ENCODE measurements around the gene OXA1L.
"Not testable (repeated sequence)": the region's sequence is repeated elsewhere in the genome, so short reads cannot be mapped to it uniquely, and the experiment has no call there.

The OXA1L gene

DNA sequence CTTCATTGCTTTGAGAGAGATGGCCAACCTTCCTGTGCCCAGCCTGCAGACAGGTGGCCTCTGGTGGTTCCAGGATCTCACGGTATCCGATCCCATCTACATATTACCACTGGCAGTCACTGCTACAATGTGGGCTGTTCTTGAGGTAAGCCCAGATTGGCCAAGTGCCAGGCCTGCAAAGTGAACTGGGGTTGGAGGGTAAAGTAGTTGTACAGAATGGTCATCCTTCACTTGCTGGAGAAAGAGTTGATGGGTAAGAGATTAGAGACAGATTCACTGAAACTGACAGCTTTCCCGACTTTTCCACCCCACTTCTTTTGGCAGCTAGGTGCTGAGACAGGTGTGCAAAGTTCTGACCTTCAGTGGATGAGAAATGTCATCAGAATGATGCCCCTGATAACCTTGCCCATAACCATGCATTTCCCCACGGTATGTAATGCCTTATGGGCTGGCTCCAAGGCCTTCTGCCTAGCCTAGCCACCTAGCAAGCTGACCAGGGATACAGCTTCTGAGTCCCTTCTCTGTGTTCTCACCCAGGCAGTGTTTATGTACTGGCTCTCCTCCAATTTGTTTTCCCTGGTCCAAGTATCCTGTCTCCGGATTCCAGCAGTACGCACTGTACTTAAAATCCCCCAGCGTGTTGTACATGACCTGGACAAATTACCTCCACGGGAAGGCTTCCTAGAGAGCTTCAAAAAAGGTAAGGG, 4.1 kb downstream of the OXA1L start:
- DNase-seq: no peak

DNA sequence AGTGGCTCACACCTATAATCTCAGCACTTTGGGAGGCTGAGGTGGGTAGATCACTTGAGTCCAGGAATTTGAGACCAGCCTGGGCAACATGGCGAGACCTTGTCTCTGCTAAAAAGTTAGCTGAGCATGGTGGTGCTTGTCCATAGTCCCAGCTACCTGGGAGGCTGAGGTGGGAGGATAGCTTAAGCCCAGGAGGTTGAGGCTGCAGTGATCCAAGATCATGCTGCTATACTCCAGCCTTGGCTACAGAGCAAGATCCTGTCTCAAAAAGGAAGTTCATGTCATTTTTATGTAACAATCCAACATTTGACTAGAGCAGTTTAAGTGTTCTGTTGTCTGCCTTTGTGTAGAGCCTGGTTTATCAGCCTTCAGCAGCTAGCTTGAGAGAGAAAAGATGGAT, 6.2 kb downstream of the OXA1L start:
- DNase-seq: no peak

DNA sequence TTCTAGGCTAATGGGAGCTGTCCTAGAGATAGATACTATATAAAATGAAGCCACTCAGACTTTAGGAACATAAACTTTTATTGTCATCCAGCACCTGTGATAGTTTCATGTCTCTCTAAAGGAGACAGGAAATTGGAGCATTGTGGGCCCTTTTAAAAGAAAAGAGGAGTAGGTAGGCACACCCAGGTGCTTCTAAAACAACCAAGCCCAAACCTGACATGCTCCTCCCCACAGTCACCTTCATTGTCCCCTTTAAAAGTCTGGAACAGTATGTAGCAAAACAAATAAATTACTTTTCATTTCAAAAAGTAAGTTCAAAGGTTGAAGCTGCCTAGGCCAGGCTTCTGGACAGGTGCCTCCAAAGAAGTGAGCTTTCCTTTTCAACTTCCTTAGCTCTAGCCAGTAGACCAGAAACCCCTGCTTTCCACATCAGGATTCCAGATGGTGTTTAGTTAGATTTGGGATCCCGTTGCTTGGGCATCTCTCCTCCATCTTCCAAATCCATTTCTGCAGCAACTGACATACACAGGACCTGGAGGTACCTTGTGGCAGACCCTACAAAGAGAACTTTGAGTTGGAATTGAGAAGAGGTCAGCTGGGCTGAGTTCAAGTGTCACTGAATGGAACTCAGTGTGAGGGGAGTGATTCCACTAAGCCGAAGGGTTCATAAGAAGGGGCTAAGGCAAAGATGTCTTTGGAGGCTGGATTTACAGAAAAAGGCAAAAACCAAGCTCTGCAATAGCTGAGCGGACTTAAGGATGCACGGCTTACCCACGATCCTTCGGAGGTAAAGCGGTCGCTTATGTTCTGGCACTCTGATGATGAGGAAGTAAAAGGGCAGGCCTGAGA, 6.9 kb downstream of the OXA1L start:
- no peak for DNase-seq

DNA sequence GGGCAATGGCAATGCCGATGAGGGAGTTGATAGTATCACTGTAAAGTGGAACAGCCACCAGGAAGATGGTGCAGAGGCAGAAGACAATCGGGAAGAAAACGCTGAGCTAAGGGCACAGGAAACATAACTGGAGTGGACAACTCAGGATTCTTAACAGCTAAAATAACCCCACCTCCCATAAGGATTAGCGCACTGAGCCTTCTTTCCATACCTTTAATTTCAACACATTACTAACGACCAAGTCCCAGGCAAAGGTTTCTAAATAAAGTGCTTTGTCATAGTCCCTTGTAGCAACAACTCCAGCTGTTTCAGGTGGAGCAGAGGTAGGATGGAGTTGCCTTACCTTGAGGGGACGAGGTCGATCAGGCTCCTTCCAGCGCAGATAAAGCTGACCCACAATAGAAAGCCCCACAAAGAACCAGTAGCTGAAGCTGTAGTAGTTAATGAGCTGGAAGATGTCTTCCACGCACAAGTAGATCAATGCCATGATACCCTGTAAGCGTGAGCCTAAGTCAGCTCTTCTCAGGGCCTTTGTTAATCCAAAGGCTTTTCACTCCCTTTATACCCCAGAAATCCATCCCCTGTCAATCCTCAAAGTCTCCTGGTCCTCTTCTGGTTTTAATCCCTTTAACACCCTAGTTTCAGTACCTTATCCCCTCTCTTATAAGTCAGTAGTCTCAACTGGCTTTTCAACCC, 7.7 kb downstream of the OXA1L start:
- DNase-seq: no peak

DNA sequence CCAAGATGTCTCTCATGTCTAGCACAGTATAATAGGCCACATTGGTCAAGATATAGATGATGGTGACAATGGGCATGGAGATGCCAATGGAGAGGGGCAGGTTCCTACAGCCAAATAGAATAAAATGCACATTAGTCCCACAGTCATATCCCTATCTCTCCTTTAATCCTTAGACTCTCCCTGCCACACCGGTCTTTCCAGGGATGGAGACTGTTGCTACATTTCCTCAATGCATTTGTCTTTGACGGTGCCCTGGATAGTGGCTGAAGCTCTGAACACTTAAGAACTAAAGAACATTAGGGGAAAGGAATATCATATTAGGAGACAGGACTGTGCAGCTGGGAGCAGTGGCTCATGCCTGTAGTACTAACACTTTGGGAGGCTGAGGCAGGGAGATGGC, 9.7 kb downstream of the OXA1L start:
- DNase-seq: no peak

DNA sequence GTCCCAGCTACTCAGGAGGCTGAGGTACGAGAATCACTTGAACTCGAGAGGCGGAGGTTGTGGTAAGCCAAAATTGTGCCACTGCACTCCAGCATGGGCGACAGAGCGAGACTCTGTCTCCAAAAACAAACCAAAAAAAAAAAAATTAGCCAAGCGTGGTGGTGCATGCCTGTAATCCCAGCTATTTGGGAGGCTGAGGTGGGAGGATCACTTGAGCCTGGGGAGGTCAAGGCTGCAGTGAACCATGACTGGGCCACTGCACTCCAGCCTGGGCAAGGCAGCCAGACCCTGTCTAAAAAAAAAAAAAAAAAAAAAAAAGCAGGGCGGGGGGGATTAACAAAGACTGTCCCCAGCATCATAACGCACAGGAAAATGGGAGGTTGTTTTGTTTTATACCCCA, 10.4 kb downstream of the OXA1L start:
- not testable (repeated sequence) for DNase-seq

DNA sequence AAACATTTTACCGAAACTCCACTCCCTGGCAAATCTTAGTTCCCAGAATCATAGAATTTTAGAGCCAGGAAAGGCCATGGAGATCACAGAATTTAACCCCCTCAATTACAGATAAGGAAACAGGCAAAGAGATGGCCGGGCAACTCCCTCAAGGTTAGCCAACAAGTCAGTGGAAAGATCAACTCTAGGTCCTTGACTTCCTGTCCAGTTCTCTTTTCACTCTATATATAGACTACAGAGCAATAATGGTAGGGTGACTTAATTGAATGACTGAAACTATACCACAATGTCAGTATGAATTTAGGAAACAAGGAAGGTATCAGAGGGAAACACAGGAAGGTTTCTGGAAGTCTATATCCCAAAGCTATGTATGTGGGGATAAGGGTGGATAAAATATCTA, 11.6 kb downstream of the OXA1L start:
- no peak for DNase-seq

DNA sequence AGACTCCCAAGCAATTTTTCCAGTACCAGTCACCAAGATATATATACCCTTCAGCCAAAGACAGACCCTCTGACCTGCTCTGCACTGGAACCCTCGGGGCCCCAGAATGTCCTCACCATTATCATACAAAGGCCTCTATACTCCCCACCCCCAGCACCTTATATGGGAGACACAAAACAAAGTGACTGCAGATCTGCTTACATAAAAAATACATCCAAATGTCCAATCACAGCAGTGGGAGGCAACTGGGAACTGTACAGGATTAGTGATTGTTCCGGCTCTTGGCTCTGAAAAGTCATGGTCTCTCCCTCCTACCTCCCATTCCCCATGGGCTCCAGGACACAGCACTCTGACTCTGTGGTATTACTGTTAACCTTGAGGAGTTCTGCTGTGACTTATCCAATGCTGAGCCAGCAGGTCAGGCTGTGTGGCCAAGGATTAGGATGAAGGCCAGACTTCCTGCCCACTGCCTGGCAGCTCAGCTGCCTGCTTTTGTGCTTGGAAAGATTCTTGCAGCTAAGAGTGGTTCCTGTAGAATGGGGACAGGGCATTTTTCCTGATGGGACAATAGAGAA, 13.7 kb downstream of the OXA1L start:
- no peak for DNase-seq

DNA sequence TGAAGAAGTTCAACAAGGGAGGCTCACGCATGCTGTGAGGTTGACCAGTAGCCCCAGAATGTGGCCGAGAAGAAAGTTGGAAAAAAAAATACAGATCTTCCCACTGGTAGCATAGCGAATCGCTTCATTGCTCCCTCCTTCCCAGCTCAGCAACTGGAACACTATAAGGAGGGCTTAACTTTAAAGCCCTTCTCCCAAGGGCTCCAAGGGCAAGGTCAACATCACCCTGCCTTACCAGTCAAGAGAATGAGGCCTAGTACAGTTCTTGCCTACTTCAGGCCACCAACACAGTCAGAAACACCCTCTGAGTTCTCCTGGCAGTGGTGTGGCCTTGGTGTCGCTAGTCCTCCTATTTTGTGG, 14.4 kb downstream of the OXA1L start:
- DNase-seq: no peak

DNA sequence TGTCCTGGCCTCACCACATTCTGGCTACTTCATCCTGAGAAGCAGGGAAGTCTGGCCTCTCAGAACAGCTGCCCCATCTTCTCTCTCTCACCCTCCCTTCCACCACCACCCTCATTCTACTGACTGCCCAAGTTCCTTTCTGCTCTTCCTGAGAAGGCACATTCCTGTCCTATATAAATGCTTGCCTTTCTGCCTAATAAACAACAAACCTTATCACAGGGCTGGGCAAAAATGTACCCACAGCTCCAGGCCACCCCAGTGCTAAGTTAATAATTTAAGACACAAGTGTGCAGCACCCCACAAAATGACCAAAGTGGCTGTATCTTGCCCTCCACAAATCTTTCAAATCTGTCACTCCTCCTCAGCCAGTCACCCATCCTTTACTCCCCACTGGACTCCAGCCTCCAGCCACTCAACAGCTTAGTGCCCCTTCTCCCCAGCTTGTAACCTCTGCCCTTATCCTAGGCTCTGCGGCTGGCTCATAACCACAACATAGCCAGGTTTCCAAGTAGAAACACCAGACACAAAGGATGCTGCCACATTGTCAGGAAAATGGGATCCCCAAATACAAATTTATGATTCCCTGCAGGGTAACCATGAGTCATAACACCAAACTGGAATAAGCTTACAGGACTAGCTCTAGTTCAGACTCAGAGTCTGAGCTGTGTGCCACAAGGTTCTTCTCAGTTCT, 15.0 kb downstream of the OXA1L start:
- no peak for DNase-seq

DNA sequence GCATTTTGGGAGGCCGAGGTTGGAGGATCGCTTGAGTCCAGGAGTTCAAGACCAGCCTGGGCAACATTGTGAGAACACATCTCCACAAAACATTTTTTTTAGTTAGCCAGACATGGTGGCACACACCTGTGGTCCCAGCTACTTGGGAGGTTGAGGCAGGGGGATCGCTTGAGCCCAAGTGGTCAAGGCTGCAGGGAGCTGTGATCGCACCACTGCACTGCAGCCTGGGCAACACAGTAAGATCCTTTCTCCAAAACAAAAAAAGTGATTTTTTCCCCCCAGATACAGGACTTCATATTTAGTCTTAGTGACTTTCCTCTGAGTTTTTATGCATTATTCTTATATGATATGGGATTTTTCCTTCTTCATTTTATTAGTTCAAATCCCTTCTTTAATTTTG, 20.2 kb downstream of the OXA1L start:
- no peak for DNase-seq

DNA sequence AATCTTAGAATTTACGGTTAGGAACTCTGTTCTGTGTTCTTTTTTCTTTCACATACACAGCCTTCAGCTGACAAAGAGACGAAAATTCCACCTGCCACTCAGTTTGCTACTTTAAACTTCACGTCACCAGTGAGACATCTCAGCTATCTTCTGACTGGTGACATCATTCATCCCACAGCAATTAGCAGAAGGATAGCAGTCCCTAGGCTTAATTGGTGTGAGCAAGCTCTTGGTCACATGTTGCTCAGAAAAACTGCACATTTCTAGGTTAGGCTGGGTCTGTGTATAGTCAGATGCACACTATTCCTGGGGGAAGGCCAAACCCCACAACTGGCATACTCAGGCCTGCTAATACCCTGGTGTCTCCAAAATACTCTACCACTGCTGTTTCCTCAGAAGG, 24.8 kb downstream of the OXA1L start:
- no peak for DNase-seq

DNA sequence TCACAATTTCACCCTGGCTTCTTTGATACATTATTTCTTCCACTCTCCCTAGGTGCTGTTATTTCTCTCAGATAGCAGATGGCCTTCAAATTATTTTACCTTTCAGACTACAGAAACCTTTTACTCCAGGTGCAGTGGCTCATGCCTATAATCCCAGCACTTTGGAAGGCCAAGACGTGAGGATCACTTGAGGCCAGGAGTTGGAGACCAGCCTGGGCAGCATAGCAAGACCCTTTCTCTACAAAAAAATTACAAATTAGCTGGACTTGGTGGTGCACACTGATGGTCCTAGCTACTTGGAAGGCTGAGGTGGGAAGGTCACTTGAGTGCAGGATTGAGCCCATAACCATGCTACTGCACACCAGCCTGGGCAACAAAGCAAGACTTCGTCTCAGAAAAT, 25.7 kb downstream of the OXA1L start:
- DNase-seq: no peak

DNA sequence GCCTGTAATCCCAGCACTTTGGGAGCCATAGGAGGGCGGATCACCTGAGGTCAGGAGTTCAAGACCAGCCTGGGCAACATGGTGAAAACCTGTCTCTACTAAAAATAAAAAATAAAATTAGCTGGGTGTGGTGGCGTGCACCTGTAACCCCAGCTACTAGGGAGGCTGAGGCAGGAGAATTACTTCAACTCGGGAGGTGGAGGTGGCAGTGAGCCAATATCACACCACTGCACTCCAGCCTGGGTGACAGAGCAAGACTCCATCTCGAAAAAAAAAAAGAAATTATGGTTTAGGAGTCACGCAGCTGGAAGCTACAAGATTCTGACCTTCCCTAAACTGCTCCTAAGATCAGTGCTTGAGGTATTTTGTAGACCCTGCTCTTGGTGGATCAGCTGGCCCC, 27.1 kb downstream of the OXA1L start:
- DNase-seq: not testable (repeated sequence)

DNA sequence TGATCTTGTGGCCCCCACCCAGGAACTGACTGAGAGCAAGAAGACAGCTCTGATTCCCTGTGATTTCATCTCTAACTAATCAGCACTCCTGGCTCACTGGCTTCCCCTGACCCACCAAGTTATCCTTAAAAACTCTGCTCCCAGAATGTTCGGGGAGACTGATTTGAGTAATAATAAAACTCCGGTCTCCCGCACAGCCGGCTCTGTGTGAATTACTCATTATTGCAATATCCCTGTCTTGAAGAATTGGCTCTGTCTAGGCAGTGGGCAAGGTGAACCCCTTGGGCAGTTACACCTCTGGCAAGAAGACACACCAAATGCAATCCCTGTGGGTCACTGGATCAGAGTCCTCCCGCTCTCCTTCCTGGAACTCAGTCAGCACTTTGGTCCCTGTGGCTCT, 27.5 kb downstream of the OXA1L start:
- DNase-seq: no peak

DNA sequence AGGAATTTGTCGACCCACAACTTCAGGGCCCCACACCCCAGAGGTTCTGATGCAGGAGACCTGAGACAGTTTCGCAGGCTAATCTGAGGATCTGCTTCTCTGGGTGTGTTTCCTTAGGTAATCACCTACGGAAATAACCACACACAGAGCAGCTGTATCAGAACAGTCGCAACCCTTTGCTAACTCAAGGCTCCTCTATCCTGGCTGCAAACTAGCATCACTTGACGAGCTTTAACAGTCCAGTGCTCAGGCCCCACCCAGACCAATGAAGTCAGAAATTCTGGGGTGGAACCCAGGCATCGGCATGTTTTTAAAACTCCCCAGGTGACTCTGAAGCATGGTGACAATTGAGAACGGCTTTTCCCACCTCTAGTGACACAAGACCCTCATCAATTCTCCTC, 28.1 kb downstream of the OXA1L start:
- no peak for DNase-seq

DNA sequence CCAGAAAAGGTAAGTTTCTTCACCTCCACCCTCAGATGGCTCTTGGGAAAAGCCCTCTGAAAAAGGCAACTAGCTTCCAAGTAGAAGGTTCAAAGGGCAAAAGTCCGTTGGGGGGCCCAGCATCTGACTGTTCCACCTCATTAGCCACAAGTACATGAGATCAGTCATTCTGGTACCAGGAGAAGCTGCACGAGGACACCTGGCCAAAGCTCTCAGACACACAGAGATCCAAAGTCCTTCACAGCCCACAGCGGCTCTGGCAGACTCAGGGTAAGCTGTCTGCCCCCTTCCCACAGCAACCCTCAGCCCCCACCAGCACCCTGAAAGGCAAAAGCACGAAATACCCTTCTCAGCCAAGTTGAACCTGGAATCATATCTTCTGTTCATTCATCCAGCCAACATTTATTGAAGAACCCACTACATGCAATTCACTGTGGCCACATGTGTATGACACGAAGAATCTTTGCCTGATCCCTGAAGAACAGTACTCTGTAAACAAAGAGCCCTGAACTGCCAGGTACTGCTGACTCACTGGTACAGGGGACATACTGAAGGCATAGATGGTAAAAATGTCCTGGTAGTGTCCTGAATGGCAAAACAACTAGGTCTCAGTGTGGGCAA, 29.7 kb downstream of the OXA1L start:
- DNase-seq: no peak

DNA sequence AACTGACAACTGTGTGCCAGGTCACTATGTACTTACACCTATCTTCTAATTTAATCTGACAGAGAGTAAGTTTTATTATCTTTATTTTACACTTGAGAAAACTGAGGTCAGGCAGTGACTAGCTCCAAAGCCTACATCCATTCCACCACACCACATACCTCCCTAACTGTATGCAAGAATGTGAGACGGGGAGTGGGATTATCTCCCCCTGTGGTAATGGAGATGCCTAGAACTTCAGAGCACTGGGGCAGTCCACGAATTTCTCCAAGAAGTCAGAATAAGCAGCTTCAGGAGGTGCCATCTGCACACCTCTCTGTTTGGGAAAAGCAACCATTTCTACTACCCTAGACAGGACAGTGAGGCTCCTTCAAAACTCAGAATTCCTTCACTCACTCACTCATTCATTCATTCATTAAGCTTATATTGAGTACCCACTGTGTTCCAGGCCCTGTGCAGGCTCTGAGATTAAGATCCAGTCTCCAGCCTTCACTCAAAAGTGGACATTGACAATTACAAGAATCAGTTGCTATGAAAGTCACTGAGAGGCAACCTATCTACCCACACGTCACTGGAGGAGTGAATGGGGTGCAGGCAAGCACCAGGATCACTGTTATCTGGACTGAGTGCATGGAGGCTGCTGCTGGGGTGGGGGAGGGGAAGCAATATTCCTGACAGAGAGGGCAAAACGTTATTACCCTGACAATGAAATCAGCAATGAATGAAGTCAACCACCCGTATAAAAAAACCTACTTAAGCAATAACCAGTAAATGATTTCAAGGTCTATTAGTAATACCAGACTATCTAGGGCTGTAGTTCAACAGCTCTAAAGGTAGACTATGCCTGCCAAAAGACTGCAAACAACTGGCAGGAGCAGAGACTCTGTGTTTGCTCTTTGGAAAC, 30.8 kb downstream of the OXA1L start:
- DNase-seq: no peak

DNA sequence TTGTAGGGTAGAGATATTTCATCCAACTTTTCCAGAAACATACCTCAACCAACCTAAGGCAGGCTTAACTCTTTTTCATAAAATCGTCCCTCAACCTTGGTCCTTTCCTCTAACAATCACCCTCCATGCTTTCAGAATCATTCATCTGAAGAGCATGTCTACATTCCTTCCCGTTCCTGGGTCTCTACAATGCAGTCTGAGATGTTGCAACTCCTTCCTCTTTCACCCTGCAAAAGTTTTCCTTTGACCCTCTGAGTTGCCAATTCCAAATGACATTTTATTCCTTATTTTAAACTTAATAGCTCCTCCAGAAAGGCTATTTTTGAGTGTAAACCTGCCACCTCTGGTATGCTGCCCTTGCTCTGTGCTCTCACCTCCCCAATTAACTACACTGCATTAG, 32.0 kb downstream of the OXA1L start:
- no peak for DNase-seq

DNA sequence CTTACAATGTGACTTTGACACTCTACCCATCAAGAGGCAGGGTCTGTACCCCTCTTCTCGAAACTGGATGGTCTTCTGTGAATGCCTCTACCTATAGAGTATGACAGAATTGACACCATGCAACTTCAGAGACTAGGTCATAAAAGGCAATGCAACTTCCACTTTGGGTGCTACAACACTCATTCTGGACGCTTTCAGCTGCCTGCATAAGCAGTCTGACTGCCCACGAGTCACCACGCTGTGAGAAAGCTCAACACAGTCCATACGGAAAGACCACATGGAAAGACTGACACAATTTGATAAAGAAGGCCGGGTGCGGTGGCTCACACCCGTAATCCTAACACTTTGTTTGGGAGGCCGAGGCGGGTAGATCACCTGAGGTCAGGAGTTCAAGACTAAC, 33.9 kb downstream of the OXA1L start:
- no peak for DNase-seq

DNA sequence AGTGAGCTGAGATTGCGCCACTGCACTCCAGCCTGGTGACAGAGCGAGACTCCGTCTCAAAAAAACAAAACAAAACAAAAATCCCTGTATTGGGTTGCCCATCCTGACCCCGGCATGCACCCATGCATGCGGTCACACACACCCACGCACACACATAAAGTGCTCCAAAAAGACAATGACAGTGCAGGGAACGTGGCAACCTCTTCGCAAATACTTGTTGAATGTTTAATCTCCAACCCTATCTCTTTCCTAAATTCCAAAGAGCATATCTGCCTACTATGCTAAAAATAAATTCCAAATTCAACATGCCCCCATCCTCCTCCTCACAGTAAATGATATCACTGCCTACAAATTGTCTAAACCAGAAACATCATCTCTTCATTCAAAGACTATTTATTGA, 35.2 kb downstream of the OXA1L start:
- no peak for DNase-seq
